A549 (cell line): ENCODE measurements around the gene ANP32A. TPM values are rescaled to one million over a fixed set of nuclear protein-coding genes. Genes with fewer than 3 reads are reported as not detected.

ENCODE experiments used
- ATAC-seq, 2 experiments: fragments of 200-7000 bp in 1 of 2; fragments of >200 bp in 1 of 2; cut with Nextera tagmentation in 1 of 2; cut with Tn5 transposase in 1 of 2; 3 replicates each; pipeline versions ENCODE4 v1.8.0 to v1.9.1; 2018 to 2020; ENCODE audit warnings: mild to moderate bottlenecking in 1 of 2, moderate library complexity in 1 of 2
- CTCF ChIA-PET: fragments of 300-600 bp; sonication (Branson Sonifier 250); formaldehyde crosslinking; extraction: SDS; loops from one replicate; lab custom pipeline; 2021; ENCODE audit warnings: antibody characterized with exemption, inconsistent platforms; lab: Yijun Ruan, JAX
- POLR2A ChIA-PET: fragments of 350-600 bp; formaldehyde crosslinking; extraction: SDS; loops from one replicate; lab custom pipeline; 2021; ENCODE audit warnings: antibody characterized with exemption, inconsistent platforms; lab: Yijun Ruan, JAX
- DNase-seq, 2 experiments: peaks; one replicate each; pipeline versions ENCODE4 v3.0.0 to v3.0.0-alpha.2; 2011 to 2016; ENCODE audit warnings: low read depth in 1 of 2, low spot score in 1 of 2
- FAIRE-seq: peaks from 2 replicates; lab custom pipeline; 2011; peaks lifted over from hg19 to GRCh38; lab: Jason Lieb, UNC
- H3K27ac ChIP-seq, 2 experiments: fragments of >200 bp; sonication (Bioruptor Twin); formaldehyde crosslinking; 3 replicates each; pipeline ENCODE4 v1.5.1; 2016 to 2017
- H3K4me1 ChIP-seq: fragments of >200 bp; sonication (Bioruptor Twin); formaldehyde crosslinking; 3 replicates; pipeline ENCODE4 v1.6.1; 2016
- H3K4me2 ChIP-seq: fragments of >200 bp; sonication (Bioruptor Twin); formaldehyde crosslinking; 3 replicates; pipeline ENCODE4 v1.6.1; 2016
- H3K4me3 ChIP-seq: fragments of >200 bp; sonication (Bioruptor Twin); formaldehyde crosslinking; 3 replicates; pipeline ENCODE4 v1.5.1; 2016
- H3K9me3 ChIP-seq: fragments of >200 bp; sonication (Bioruptor Twin); formaldehyde crosslinking; 3 replicates; pipeline ENCODE4 v1.6.1; 2016
- BHLHE40 ChIP-seq: IDR thresholded peaks from 2 replicates; pipeline ENCODE4 v1.6.1; 2012; ENCODE audit warnings: low read depth, low read length, inconsistent platforms
- CBX2 ChIP-seq: fragments of 200-600 bp; sonication (generic); IDR thresholded peaks from 2 replicates; pipeline ENCODE4 v1.6.1; 2016; ENCODE audit warnings: low read depth, mild to moderate bottlenecking, borderline replicate concordance
- CTCF ChIP-seq: fragments of >200 bp; sonication (Bioruptor Twin); formaldehyde crosslinking; IDR thresholded peaks from 3 replicates; pipeline ENCODE4 v1.5.1; 2016
- HOXB13 ChIP-seq: fragments of 250-450 bp; sonication (Bioruptor Pico); IDR thresholded peaks from 2 replicates; pipeline ENCODE4 v1.5.0; 2020; ENCODE audit warnings: low read depth, mild to moderate bottlenecking, moderate library complexity
- KDM1A ChIP-seq: fragments of 200-600 bp; sonication (generic); IDR thresholded peaks from 2 replicates; pipeline ENCODE4 v1.6.1; 2016; ENCODE audit warnings: low read depth, mild to moderate bottlenecking
- MAZ ChIP-seq: fragments of 150-350 bp; IDR thresholded peaks from 2 replicates; pipeline ENCODE4 v1.6.1; 2014; ENCODE audit warnings: antibody characterized with exemption, low read depth, low read length, borderline replicate concordance
- NFE2L2 ChIP-seq: fragments of 150-350 bp; conservative IDR thresholded peaks from 2 replicates; pipeline ENCODE4 v1.6.1; 2014; ENCODE audit warnings: low read length
- POLR2A ChIP-seq: IDR thresholded peaks from 2 replicates; pipeline ENCODE4 v1.6.1; 2012; ENCODE audit warnings: mild to moderate bottlenecking, low read length
- RAD21 ChIP-seq, 2 experiments: fragments of >200 bp in 1 of 2; sonication (Bioruptor Twin) in 1 of 2; formaldehyde crosslinking in 1 of 2; IDR thresholded peaks in 1 of 2; conservative IDR thresholded peaks in 1 of 2; 2 replicates in 1 of 2; 3 replicates in 1 of 2; pipeline ENCODE4 v1.6.1; 2012 to 2018; ENCODE audit warnings: inconsistent platforms in 1 of 2
- RARB ChIP-seq: fragments of 250-450 bp; sonication (Bioruptor Pico); IDR thresholded peaks from 2 replicates; pipeline ENCODE4 v1.8.0; 2021; ENCODE audit warnings: mild to moderate bottlenecking, moderate library complexity
- RFX5 ChIP-seq: fragments of 450-650 bp; IDR thresholded peaks from 2 replicates; pipeline ENCODE4 v1.7.1; 2014; ENCODE audit warnings: antibody characterized with exemption, mild to moderate bottlenecking, moderate library complexity
- RNF2 ChIP-seq: fragments of 200-600 bp; sonication (generic); IDR thresholded peaks from 2 replicates; pipeline ENCODE4 v1.6.1; 2016; ENCODE audit warnings: low read depth, mild to moderate bottlenecking, antibody characterized with exemption, moderate library complexity, borderline replicate concordance
- SMC3 ChIP-seq: fragments of >200 bp; sonication (Bioruptor Twin); formaldehyde crosslinking; IDR thresholded peaks from 3 replicates; pipeline ENCODE4 v1.6.1; 2018; ENCODE audit warnings: inconsistent platforms
- SREBF2 ChIP-seq: fragments of 450-650 bp; IDR thresholded peaks from 2 replicates; pipeline ENCODE4 v1.6.1; 2014; ENCODE audit warnings: mild to moderate bottlenecking, moderate library complexity
- ZFP36 ChIP-seq: fragments of 450-650 bp; IDR thresholded peaks from 2 replicates; pipeline ENCODE4 v1.6.1; 2014; ENCODE audit warnings: borderline replicate concordance; ENCODE audit not compliant: partially characterized antibody
- ZNF302 ChIP-seq: fragments of 250-450 bp; sonication (Bioruptor Pico); IDR thresholded peaks from 2 replicates; pipeline ENCODE4 v1.9.0; 2021; ENCODE audit warnings: inconsistent platforms, mild to moderate bottlenecking, moderate library complexity
- ZSCAN20 ChIP-seq: fragments of 250-450 bp; sonication (Bioruptor Pico); IDR thresholded peaks from 2 replicates; pipeline ENCODE4 v1.8.0; 2022; ENCODE audit warnings: mild to moderate bottlenecking, moderate library complexity
- WGBS: methylation state at CpG from one replicate; pipeline ENCODE4 v1.1.6; 2017; ENCODE audit errors: missing lambda C conversion rate; 5-methylcytosine and 5-hydroxymethylcytosine counted together
- polyA plus RNA-seq, 4 experiments: library from polyadenylated mRNA; depleted of rRNA in 3 of 4; stranded (reverse); fragments of >200 nt; fragmentation: RNase III in 1 of 4; extraction: RNeasy Plus Mini Kit Qiagen cat#74134 plus additional on column Dnase treatment in 1 of 4; gene quantifications; 2 replicates in 3 of 4; 3 replicates in 1 of 4; pipeline ENCODE4 v1.2.3, GENCODE V29; 2011 to 2017
- TF ChIP-seq, protein P1 (sequence below): fragments of >200 bp; sonication (Bioruptor Twin); formaldehyde crosslinking; IDR thresholded peaks from 3 replicates; pipeline ENCODE4 v1.6.1; 2016
- TF ChIP-seq, protein P2 (sequence below): fragments of 150-350 bp; IDR thresholded peaks from 2 replicates; pipeline ENCODE4 v1.6.1; 2014; ENCODE audit warnings: low read depth, mild to moderate bottlenecking, low read length

ANP32A gene
- polyA plus RNA-seq, 2 of the 4 experiments (the other 2 are of a cell fraction): 208 to 354 TPM

- POLR2A ChIA-PET: no interaction called here
- 56% methylated on average over 15 of the region's 15 CpGs for WGBS
- no peak overlapping the region for H3K4me2 ChIP-seq
- H3K4me3 ChIP-seq: no peak overlapping the region
- CTCF ChIA-PET: interaction anchor here (0.6 to 4.0 kb wide), 25 partner anchors 9 to 1147 kb away, joined by 3 to 74 read pairs (median 5); no protein-coding TSS in a partner anchor
- DNase-seq: no peak
- no peak overlapping the region for H3K27ac ChIP-seq
- H3K9me3 ChIP-seq: no peaks in the 10 kb centered on the region
- TF ChIP-seq KDM1A (no peak), ZFP36 (no peak), ZSCAN20 (CRISPR knock-in tag) (no peak), ZNF302 (no peak), SREBF2 (no peak), CTCF (no peak), RNF2 (no peak), NFE2L2 (no peak), RFX5 (no peak), CBX2 (no peak), RARB (CRISPR knock-in tag) (no peak), HOXB13 (CRISPR knock-in tag) (no peak), POLR2A (no peak), BHLHE40 (no peak)
- TF ChIP-seq, protein P1, sequence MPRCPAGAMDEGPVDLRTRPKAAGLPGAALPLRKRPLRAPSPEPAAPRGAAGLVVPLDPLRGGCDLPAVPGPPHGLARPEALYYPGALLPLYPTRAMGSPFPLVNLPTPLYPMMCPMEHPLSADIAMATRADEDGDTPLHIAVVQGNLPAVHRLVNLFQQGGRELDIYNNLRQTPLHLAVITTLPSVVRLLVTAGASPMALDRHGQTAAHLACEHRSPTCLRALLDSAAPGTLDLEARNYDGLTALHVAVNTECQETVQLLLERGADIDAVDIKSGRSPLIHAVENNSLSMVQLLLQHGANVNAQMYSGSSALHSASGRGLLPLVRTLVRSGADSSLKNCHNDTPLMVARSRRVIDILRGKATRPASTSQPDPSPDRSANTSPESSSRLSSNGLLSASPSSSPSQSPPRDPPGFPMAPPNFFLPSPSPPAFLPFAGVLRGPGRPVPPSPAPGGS: no peak
- TF ChIP-seq, protein P2, sequence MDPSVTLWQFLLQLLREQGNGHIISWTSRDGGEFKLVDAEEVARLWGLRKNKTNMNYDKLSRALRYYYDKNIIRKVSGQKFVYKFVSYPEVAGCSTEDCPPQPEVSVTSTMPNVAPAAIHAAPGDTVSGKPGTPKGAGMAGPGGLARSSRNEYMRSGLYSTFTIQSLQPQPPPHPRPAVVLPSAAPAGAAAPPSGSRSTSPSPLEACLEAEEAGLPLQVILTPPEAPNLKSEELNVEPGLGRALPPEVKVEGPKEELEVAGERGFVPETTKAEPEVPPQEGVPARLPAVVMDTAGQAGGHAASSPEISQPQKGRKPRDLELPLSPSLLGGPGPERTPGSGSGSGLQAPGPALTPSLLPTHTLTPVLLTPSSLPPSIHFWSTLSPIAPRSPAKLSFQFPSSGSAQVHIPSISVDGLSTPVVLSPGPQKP: no peak
- no peak for ATAC-seq
- no peaks in the 10 kb centered on the region for H3K4me1 ChIP-seq
- FAIRE-seq: no peak
Observed at GRCh38 chr15:68730976-68731897, 89.5 kb downstream of the ANP32A start.

DNA sequence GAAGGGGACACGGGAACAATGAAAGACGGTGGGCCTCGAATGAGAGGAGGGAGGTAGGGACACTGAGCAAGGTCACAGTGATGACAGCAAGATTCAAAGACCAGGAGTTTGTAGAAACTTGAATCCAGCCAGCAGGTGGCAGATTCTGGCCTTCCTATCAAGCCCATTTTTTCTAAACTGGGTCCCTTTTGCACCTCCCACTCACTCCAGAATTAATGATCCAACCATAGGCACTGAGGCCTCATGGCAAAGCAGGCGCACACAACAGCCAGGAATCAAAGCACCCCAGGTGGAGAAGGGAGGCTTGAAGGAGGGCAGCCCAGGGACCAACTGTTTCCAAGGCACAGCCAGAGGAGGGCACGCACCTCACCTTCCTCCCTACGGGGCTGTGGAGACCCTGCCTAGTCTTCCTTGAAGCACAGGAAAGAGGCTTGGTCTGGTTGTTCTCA lies 90.2 kb downstream of the ANP32A start:
- H3K4me1 ChIP-seq: no peaks in the 10 kb centered on the region
- 59% methylated on average over 6 of the region's 6 CpGs for WGBS
- H3K9me3 ChIP-seq: no peaks in the 10 kb centered on the region
- no peak for FAIRE-seq
- H3K4me3 ChIP-seq: no peak overlapping the region
- ChIA-PET CTCF (interaction anchor here (0.8 to 4.0 kb wide), 22 partner anchors 9 to 301 kb away, joined by 3 to 74 read pairs (median 4); no protein-coding TSS in a partner anchor), POLR2A (no interaction called here)
- DNase-seq: peak; percentile 31 to 68
- ATAC-seq: peak; percentile 44 to 81; a peak in 3 of 6 replicates
- no peak overlapping the region for H3K4me2 ChIP-seq
- TF ChIP-seq CTCF (peak; percentile 65), RAD21 (conservative IDR thresholded peaks at IDR 0.05 in 1 of 2, IDR thresholded peaks at IDR 0.05 in 1 of 2) (peak; percentile 80), SMC3 (peak; percentile 87), MAZ (no peak)
- no peak overlapping the region for H3K27ac ChIP-seq
